ENCODE measurements around the gene PYGO1. TPM values are rescaled to one million over a fixed set of nuclear protein-coding genes. Genes with fewer than 3 reads are reported as not detected.
A peak's percentile ranks its signal among the peaks of the same experiment; 100 is the strongest.
"Not testable (repeated sequence)": the region's sequence is repeated elsewhere in the genome, so short reads cannot be mapped to it uniquely, and the experiment has no call there.

The PYGO1 gene
- total RNA-seq, 1 donor from 2014 or later, result 7.7 TPM

DNA sequence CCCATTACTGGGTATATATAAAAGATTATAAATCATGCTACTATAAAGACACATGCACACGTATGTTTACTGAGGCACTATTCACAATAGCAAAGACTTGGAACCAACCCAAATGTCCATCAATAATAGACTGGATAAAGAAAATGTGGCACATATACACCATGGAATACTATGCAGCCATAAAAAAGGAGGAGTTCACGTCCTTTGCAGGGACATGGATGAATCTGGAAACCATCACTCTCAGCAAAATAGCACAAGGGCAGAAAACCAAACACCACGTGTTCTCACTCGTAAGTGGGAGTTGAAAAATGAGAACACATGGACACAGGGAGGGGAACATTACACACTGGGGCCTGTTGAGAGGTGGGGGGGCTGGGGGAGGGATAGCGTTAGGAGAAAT lies 82.7 kb downstream of the PYGO1 start:
- not testable (repeated sequence) for DNase-seq (ENCODE audit: low spot score)

GRCh38 chr15:55499151-55499550 lies 89.0 kb downstream of the PYGO1 start:
- DNase-seq (ENCODE audit: low spot score), result no peak

DNA sequence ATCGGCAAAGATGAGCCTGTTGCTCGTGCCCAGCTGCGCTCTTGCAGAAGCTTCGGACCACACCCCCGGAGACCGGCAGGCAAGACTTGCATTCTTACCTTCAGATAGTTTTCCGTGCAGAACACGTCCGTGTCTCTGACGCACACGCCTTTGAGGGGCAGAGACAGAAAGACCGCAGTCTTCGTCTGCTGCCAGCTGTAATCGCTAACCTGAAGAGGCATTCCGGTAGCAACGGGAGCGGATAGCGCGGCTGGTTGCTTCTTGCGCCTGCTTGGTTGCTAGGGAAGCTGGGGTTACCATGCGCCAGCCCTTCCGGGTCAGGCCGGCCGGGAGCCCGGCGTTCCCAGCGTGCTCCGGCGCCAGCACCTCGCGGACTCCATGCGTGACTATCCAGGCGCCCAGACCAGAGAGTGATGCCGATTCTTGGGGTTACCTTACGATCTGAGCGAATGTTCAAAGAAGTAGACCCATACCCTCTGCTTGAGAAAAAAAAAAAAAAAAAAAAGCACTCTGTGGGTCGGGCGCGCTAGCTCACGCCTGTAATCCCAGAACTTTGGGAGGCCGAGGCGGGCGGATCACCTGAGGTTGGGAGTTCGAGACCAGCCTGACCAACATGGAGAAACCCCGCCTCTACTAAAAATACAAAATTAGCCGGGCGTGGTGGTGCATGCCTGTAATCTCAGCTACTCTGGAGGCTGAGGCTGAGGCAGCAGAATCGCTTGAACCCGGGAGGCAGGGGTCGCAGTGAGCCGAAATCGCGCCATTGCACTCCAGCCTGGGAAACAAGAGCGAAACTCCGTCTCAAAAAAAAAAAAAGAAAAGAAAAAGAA lies 89.8 kb downstream of the PYGO1 start:
- DNase-seq (ENCODE audit: low spot score), result peak; percentile 88

DNA sequence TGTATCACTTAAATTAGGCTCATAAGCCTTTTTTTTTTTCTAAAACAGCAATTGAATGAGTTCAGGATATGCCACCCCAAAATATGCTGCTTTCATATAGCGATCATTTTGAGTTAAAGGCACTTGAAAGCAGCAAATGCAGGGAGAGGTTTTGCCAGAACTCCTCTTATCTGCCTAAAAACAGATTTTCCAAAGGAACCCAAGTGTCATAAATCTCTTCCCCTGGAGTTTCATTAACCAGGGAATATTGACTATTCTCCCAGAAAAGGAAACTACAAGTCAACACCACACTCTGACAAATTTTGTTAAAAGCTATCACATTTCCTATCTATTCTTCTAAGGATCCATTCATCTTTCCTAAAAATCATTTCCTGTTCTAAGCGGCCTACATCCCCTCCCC lies 91.4 kb downstream of the PYGO1 start:
- DNase-seq (ENCODE audit: low spot score), result no peak

- DNase-seq (ENCODE audit: low spot score), result no peak
These were observed 93.2 kb downstream of the PYGO1 start for GRCh38 chr15:55494931-55495330.

DNA sequence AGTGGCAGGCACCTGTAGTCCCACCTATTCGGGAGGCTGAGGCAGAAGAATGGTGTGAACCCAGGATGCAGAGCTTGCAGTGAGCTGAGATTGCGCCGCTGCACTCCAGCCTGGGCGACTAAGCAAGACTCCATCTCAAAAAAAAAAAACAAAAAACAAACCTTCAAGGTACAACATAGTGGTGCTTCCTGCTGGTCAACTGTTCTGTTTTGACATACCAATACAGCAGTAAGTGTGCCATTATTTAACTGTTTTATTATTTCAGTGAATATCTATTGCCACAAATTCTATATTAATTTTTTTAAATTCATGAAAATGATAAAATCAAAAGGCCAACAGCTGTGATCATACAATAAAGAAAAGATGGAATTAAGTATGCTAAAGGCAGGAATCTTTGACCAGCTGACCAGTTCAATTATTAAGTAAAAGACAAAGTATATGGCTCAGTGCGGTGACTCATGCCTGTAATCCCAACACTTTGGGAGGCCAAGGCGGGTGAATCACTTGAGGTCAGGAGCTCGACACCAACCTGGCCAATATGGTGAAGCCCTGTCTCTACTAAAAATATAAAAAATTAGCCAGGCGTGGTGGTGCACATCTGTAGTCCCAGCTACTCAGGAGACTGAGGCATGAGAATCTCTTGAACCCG lies 99.1 kb downstream of the PYGO1 start:
- not testable (repeated sequence) for DNase-seq (ENCODE audit: low spot score)

Other genes starting within 250 kb of the PYGO1 start
- gene CCPG1, start 180.0 kb downstream of the PYGO1 start, total RNA-seq, result 120 TPM
- gene PIERCE2, start 179.8 kb downstream of the PYGO1 start, total RNA-seq, result 7.5 TPM
- 2.9 TPM for gene DNAAF4, start 80.1 kb downstream of the PYGO1 start, total RNA-seq
- gene PRTG, start 154.8 kb upstream of the PYGO1 start, total RNA-seq, result 1.4 TPM